Left kidney (tissue), 2 donors: ENCODE data around the gene BNC2. TPM values are rescaled to one million over a fixed set of nuclear protein-coding genes. Genes with fewer than 3 reads are reported as not detected.
"Not testable (repeated sequence)": the region's sequence is repeated elsewhere in the genome, so short reads cannot be mapped to it uniquely, and the experiment has no call there.

Source experiments
- DNase-seq: peaks from one replicate; pipeline ENCODE4 v3.0.0-alpha.2; 2013
- polyA plus RNA-seq: library from polyadenylated mRNA; unstranded; fragments of 120-200 nt; gene quantifications from one replicate; pipeline ENCODE4 v1.2.1, GENCODE V29; 2013; ENCODE audit not compliant: insufficient read length

BNC2 gene
- polyA plus RNA-seq, 1 donor = 10.3 TPM

DNA sequence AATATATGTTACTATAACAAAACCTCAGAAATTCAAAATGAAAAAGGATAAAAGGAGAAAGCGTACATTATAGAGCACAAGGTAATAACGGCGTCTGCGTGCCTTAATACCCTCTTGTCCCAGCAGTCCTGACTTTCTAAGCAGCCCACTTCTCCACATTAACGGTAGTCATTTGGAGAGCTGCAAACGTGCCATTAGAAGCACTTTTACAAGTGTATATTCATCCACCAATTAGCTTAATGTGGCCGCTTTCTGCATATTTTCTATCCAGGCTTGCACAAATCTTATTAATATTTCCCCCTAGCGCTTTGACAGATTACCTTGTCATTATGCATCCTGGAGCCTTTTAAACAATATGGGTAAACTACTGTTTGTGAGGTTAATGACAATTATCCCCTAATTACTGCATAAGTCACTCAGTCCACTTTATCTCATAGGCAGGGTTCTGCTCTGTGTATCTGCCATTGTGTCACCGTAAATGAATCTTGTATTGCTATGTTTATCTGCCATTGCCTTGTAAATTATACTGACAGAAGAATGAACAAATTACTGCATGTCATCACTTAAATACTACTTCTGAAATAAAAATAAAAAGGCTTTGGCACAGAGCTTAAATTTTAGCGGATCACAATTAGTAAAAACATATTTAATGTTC is 421.3 kb downstream of the BNC2 start:
- no peak for DNase-seq

DNA sequence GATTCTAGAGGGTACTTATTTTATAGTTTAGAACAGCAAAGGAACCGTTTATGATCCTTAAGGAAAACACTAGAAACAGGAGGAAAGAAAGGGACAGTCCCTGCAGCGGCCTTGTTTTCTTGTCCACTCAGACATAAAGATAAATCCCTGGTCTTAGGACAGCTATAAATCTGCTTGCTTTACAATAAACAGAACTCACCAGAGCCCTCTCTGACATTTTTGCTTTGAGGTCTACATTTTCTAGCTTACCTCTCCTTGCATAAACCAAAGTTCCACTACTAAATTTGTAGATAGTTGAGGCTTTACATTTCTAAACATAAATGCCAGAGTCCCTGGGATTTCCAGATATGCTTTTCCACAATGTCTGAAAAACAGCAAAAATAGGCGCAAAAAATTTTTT is 422.5 kb downstream of the BNC2 start:
- no peak for DNase-seq

GRCh38 chr9:16446636-16447035 is 423.8 kb downstream of the BNC2 start:
- DNase-seq = no peak

DNA sequence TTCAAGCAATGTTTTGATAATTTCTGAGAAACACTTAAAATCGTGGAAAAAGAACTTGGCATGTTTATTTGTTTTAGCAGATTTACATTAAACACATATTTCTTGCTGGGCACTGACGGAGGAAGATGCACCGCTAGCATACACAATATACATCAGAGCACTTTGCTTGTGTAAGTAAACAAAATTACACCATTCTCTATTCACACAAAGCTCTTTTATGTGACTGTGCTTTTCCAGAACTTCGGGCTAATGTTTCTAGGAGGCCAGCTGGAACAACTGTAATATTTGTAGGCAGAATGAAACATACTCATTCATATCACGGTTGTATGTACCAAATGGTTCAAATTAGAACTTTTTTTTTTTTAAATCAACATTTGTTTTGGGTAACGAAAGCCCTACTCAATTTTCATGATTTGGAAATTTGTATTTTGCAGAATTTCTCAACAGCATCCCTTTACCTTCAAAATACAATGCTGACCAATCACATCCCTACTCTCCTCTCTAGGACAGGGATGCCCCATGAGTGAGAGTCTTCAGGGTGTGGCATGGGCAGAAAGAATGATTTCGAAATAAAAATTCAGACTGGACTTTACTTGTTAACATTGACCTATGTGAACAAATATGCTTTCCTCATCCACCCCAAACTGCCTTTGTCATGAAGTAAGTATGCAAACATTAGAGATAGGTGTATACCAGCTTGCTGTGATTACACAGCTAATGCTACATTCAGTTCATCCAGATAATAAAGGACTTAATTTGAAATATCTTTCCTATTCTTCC is 425.1 kb downstream of the BNC2 start:
- DNase-seq = no peak

- DNase-seq = no peak
These were observed 427.8 kb downstream of the BNC2 start for GRCh38 chr9:16442622-16443021.

- DNase-seq = no peak
These were observed 428.7 kb downstream of the BNC2 start for GRCh38 chr9:16441791-16442190.

GRCh38 chr9:16438831-16439230 is 431.6 kb downstream of the BNC2 start:
- not testable (repeated sequence) for DNase-seq

DNA sequence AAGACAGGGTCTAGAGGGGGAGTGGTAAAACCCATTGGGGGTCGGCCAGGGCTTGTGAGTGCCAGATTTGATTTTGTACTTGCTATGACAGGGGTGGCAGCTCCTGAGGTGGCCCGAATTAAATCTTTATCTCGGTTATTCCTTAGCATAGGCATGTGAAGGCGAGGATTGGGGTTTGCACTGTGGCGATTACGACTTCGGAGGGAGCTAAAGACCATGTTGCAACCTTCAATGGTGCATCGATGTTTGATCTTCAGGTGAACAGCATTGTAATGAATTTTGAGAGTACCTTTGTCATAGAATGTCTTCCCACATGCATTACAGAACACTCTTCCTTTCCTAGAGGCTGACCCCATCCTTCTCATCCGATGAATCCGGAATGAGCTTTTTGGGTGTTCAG is 433.9 kb downstream of the BNC2 start:
- no peak for DNase-seq

DNA sequence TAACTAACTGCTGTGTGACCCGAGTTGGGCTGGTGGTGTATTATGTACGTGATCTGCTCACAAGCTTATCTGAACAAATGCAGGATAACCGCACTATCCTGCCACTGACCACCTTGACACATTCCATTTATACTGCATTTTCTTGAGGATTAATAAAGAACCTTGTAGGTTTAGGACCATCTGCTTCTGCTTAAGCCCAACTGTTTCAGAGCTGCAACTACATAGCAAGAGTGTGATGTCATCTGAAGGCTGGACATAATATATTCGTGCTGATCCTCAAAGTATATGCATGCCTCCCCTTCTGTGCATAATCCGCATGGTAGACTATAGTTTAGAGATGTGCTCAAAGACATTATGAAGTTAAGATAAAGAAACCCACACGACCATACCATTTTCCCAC is 435.9 kb downstream of the BNC2 start:
- DNase-seq = no peak

DNA sequence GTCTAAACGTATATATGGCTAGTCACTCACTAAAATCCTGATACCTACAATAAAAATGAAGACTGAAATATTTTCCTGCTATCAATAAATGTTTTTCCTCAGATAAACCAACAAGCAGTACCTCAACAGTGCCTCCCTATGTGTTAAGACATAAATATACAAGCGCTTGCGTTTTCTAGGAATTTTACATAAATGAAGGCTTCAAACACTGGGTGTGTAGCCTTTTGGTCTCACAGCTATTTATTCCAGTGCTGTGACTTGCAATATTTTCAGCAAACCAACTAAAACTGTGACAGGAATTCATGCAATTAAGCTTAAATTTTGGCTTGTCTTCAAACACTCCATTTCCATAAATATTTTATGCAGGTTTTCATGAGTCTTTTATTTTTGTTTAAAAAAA is 437.0 kb downstream of the BNC2 start:
- DNase-seq = no peak

DNA sequence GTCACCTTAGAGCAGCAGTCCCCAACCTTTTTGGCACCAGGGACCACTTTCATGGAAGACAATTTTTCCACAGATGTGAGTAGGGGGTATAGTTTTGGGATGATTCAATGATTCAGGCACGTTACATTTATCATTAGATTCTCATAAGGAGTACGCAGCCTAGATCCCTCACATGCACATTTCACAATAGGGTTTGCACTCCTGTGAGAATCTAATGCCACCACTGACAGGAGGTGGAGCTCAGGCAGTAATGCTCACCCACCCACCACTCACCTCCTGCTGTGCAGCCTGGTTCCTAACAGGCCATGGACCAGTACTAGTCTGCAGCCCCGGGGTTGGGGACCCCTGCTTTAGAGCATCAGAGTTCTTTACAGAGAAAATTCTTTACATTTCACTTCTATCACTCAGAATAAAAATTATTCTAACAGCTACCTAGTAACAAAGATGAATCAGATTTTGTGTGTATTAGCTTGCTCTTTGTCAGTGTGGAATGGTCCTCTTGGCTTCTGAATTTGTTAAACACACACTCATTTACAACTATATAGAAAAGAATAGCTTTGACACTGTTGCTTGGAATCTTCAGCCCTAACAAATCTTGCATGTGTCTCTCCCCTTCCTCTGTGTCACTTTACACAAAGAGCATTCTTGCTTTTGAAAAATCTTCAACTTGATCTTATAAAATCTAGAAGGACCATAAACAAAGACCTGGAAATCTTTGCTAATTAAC is 438.6 kb downstream of the BNC2 start:
- no peak for DNase-seq

DNA sequence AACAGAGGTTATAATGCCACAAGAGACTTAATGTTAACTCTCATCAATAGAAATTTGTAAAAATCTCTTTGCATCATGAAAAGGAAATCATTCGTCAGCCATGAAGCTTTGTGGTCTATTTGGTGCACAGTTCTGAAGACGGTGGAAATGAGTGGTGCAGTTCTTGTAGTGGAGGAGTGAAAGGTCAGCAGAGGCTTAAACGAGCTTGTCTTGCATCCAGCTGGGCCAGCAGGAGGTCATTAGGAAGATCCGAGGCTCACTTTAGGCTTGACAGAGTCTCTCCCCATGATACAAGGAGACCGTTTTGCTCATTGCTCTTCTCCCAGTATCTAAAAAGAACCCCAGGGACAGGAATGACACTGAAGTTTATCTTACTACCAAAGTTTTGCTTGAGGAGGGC is 440.8 kb downstream of the BNC2 start:
- DNase-seq = no peak

GRCh38 chr9:16427873-16428427 is 442.5 kb downstream of the BNC2 start:
- no peak for DNase-seq

DNA sequence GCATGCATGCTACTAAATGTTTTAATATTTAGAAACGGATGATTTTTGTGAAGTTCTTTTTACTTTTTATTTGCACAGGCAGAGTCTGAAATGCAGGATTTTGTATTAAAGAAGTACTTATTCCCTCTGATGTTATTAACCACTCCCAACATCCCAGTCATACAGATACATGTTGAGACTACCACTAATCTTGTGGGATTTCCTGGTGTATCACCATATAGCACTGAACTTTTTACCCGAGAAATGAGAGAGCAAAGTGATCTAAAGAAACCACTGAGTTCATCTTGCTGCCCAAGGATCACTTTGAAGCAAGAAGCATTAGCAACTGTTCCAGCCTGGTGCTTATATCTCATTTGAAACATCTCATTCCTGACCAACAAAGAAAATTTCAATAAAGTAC is 443.8 kb downstream of the BNC2 start:
- DNase-seq = no peak

DNA sequence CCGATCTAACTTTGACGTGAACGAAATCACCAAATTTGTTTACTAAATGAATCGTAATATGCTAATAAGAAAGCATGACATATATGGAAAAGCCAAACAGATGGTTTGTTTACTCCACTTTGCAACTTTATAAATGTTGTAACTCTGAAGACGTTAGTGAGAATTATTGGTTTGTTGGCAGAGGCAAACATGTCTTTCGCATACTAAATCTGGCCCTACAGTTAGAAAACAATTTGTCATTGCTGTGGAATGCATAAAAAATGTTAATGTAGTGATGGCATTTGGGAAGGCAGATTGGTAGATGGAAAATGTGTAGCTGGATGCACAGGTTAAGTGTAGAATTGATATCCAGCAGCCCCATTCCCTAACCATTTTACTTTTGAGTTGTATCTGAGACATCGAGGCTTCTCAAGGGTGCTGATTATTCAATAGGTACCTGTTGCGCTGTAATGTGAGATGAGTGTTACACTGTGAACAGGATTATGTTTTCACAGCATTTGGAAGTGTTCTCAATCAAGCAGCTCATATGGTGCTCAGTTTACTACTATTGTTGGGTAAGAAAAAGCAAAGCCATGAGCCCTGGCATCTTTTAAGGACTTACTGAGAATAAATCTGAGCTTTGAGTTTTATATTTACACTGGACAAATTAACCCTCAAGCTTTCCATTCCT is 444.8 kb downstream of the BNC2 start:
- no peak for DNase-seq

GRCh38 chr9:16422114-16422513 is 448.4 kb downstream of the BNC2 start:
- DNase-seq = no peak

GRCh38 chr9:16421532-16421931 is 448.9 kb downstream of the BNC2 start:
- no peak for DNase-seq

- no peak for DNase-seq
These were observed 451.3 kb downstream of the BNC2 start for GRCh38 chr9:16419124-16419523.

DNA sequence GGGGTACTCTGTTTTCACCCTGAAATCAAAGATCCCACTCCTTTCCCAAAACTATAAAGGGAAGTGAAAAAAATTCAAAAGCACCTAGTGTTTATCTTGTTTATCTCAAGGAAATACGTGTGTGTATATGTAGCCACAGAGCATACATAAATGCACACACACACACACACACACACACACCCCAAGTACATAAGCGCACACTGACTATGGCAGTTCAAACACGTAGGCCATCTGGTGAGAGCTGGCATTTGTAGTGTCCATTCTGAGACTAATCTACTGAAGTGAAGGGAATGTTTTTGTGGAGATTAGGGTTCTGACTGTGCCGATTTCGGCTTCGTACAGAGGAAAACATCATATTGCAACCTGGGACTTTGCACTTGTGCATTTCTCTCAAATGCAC is 451.7 kb downstream of the BNC2 start:
- no peak for DNase-seq

- DNase-seq = no peak
These were observed 452.7 kb downstream of the BNC2 start for GRCh38 chr9:16417749-16418148.

GRCh38 chr9:16417161-16417560 is 453.3 kb downstream of the BNC2 start:
- no peak for DNase-seq

DNA sequence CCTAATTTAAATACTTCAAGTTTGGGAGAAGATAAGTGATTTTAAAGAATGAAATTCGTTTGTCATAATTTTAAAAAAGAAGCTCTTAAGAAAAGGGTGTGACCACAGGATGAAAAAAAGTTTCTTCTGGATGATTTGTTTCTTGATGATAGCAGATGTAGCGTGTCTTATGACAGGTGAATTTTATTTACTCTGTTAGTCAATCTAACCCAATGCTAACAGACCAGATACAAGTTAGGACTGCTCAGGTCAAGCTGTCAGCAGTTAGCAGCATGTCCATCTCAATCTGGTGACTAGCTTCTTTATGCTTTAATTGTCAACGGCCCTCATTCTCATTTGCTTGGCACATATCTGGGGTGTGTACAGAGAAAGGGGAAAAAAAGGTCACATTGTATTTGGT is 456.0 kb downstream of the BNC2 start:
- no peak for DNase-seq
